ENCODE data around the gene SLC23A2.

The SLC23A2 gene

GRCh38 chr20:4912380-4913142, 88.7 kb downstream of the SLC23A2 start:
- H3K9me3 ChIP-seq, result no peaks in the 10 kb centered on the region
- no peaks in the 10 kb centered on the region for H3K4me1 ChIP-seq (ENCODE audit: control insufficient read depth in 1 of 2, insufficient read depth in 1 of 2, low read depth in 1 of 2, low read length in 1 of 2)
- TF ChIP-seq, protein P1, sequence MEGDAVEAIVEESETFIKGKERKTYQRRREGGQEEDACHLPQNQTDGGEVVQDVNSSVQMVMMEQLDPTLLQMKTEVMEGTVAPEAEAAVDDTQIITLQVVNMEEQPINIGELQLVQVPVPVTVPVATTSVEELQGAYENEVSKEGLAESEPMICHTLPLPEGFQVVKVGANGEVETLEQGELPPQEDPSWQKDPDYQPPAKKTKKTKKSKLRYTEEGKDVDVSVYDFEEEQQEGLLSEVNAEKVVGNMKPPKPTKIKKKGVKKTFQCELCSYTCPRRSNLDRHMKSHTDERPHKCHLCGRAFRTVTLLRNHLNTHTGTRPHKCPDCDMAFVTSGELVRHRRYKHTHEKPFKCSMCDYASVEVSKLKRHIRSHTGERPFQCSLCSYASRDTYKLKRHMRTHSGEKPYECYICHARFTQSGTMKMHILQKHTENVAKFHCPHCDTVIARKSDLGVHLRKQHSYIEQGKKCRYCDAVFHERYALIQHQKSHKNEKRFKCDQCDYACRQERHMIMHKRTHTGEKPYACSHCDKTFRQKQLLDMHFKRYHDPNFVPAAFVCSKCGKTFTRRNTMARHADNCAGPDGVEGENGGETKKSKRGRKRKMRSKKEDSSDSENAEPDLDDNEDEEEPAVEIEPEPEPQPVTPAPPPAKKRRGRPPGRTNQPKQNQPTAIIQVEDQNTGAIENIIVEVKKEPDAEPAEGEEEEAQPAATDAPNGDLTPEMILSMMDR (IDR thresholded peaks at IDR 0.05), result no peak
- no peaks in the 10 kb centered on the region for H3K27me3 ChIP-seq
- H3K27ac ChIP-seq, result no peak overlapping the region
- H3K36me3 ChIP-seq, result peaks cover 3% of the 10 kb centered on the region
- H3K4me3 ChIP-seq (ENCODE audit: low read depth in 1 of 2, low read length in 1 of 2), result no peak overlapping the region

DNA sequence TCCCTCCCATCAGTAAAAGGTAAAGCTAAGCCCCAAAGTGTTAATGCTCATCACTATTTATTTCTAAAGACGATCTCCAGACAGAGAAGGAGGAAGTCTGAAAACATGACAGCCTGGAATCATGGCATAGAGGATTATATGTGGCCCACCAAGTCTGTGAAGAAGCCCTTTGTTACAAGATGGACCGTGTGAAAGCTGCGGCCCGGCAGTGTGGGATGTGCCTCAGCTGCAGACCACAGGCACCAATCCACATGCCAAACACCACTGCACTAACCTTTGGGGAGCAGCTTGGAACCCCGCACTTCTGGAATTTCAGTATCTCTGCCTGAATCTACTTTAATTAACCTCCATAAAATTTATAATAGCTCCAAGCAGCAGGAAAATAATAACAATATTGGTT, 90.4 kb downstream of the SLC23A2 start:
- no peak overlapping the region for H3K4me3 ChIP-seq (ENCODE audit: low read depth in 1 of 2, low read length in 1 of 2)
- H3K27me3 ChIP-seq, result no peaks in the 10 kb centered on the region
- H3K27ac ChIP-seq, result no peak overlapping the region
- H3K9me3 ChIP-seq, result no peaks in the 10 kb centered on the region
- peaks cover 3% of the 10 kb centered on the region for H3K36me3 ChIP-seq
- TF ChIP-seq, protein P1 (IDR thresholded peaks at IDR 0.05), result no peak
- no peaks in the 10 kb centered on the region for H3K4me1 ChIP-seq (ENCODE audit: control insufficient read depth in 1 of 2, insufficient read depth in 1 of 2, low read depth in 1 of 2, low read length in 1 of 2)

DNA sequence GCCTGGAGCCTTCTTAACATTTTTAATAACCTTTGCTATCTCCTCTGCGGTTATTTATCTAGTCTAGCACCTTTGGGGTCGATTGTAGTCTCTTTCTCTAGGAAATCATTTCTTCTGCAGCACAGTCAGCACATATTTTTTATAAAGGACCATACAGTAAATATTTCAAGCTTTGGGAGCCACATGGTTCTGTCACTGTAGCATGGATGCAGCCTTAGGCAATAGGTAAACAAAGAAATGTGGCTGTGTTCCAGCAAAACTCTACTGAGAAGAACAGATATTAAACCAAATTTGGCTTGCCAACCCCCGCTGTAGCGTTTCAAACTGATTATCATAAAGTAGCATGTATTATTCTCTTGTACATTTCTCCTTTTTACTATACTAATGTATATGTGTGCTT, 95.7 kb downstream of the SLC23A2 start:
- Histone ChIP-seq H3K36me3 (peaks cover 12% of the 10 kb centered on the region), H3K9me3 (no peaks in the 10 kb centered on the region), H3K4me1 (ENCODE audit: control insufficient read depth in 1 of 2, insufficient read depth in 1 of 2, low read depth in 1 of 2, low read length in 1 of 2) (no peaks in the 10 kb centered on the region), H3K27ac (no peak overlapping the region), H3K27me3 (no peaks in the 10 kb centered on the region), H3K4me3 (ENCODE audit: low read depth in 1 of 2, low read length in 1 of 2) (no peak overlapping the region)
- TF ChIP-seq, protein P1 (IDR thresholded peaks at IDR 0.05), result no peak

- TF ChIP-seq, protein P1 (IDR thresholded peaks at IDR 0.05), result no peak
- no peaks in the 10 kb centered on the region for H3K27me3 ChIP-seq
- no peaks in the 10 kb centered on the region for H3K4me1 ChIP-seq (ENCODE audit: control insufficient read depth in 1 of 2, insufficient read depth in 1 of 2, low read depth in 1 of 2, low read length in 1 of 2)
- no peak overlapping the region for H3K4me3 ChIP-seq (ENCODE audit: low read depth in 1 of 2, low read length in 1 of 2)
- no peak overlapping the region for H3K27ac ChIP-seq
- peaks cover 12% of the 10 kb centered on the region for H3K36me3 ChIP-seq
- H3K9me3 ChIP-seq, result no peaks in the 10 kb centered on the region
These were observed 96.1 kb downstream of the SLC23A2 start for GRCh38 chr20:4905195-4905594.

- no peaks in the 10 kb centered on the region for H3K4me1 ChIP-seq (ENCODE audit: control insufficient read depth in 1 of 2, insufficient read depth in 1 of 2, low read depth in 1 of 2, low read length in 1 of 2)
- TF ChIP-seq, protein P1 (IDR thresholded peaks at IDR 0.05), result no peak
- H3K9me3 ChIP-seq, result no peaks in the 10 kb centered on the region
- no peak overlapping the region for H3K27ac ChIP-seq
- no peaks in the 10 kb centered on the region for H3K27me3 ChIP-seq
- no peak overlapping the region for H3K4me3 ChIP-seq (ENCODE audit: low read depth in 1 of 2, low read length in 1 of 2)
- peaks cover 14% of the 10 kb centered on the region for H3K36me3 ChIP-seq
These were observed 97.0 kb downstream of the SLC23A2 start for GRCh38 chr20:4904127-4904860.

All from neutrophil (primary cell).